NOMO-1 treated with DMSO at 0.1 percent for 48 hours (cell line): ENCODE results near the gene ACAP3.
"Not testable (repeated sequence)": the region's sequence is repeated elsewhere in the genome, so short reads cannot be mapped to it uniquely, and the experiment has no call there.

Source experiments
- DNase-seq: peaks from one replicate; lab custom pipeline; 2025; ENCODE audit not compliant: unreplicated experiment; lab: John Stamatoyannopoulos, UW

Gene ACAP3

DNA sequence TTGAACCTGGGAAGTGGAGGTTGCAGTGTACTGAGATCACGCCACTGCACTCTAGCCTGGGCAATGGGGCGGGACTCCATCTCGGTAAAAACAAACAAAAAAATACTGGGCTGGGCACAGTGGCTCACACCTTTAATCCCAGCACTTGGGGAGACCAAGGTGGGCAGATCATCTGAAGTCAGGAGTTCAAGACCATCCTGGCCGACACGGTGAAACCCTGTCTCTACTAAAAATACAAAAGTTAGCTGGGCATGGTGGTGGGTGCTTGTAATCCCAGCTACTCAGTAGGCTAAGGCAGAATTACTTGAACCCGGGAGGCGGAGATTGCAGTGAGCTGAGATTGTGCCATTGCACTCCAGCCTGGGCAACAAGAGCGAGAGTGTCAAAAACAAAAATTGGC lies 8.5 kb upstream of the ACAP3 start:
- DNase-seq, result not testable (repeated sequence)

DNA sequence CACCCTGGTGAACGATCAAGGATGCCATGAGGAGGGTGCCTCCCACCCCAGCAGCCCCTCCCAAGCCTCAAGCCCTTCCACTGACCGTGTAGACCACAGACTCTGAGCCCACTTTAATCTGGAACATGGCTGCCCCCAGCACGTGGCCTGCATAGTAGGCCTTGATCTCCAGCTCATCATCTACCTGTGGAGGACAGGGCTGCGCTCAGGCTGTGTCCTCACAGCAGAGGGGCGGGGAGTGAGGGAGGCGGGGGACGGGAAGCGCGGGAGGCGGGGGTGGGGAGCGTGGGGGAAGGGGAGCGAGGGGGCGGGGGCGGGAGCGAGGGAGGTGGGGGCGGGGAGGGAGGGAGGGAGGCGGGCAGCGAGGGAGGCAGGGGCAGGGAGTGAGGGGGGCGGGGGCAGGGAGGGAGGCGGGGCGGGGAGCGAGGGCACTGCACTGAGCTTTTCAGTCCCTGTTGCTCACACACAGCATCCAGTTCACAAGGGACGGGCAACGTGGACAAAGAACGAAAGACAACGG lies 7.8 kb upstream of the ACAP3 start:
- DNase-seq, result no peak

DNA sequence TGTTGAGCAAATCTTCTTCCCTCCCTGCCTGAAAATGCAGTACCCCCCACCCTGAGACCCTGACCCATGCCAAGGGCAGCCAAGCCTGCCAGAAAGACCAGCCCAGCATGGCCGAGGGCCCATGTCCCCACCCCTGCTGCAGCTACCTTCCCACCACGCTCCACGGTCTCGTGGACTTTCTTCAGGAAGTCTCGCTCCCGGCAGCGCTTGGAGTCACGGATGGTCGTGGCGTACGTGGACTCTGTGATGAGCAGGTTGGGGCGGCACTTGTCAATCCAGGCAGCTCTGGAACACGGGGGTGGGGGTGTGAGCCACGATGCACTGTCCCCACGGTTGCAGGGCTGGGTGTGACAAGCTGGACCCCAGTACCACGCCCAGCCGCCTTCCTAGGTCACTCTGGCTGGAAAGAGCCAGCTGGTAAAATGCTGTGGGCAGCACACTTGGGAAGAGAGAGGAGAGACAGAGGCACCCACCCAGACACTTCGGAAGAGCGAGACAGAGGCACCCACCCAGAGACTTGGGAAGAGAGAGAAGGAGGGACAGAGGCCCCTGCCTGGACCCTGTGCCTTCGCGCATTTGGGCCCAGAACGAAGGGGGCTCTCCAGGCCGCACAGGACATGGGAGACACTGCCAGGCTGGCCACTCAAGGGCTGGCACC lies 7.1 kb upstream of the ACAP3 start:
- DNase-seq, result no peak

DNA sequence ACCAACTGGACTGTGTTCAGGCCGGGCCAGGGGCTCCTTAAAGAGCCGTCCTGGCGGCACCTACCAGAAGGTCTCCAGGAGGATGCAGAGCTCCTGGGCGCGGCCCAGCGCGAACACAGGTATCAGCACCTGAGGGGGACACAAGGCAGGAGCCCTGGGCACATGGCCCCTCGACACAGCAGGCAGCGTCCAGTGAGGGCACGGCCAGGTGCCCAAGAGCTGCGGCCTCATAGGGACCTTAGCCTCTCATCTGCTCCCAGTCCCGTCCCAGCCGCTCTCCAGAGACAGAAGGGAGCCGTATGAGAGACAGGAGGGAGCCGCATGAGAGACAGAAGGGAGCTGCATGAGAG lies 6.5 kb upstream of the ACAP3 start:
- no peak for DNase-seq

DNA sequence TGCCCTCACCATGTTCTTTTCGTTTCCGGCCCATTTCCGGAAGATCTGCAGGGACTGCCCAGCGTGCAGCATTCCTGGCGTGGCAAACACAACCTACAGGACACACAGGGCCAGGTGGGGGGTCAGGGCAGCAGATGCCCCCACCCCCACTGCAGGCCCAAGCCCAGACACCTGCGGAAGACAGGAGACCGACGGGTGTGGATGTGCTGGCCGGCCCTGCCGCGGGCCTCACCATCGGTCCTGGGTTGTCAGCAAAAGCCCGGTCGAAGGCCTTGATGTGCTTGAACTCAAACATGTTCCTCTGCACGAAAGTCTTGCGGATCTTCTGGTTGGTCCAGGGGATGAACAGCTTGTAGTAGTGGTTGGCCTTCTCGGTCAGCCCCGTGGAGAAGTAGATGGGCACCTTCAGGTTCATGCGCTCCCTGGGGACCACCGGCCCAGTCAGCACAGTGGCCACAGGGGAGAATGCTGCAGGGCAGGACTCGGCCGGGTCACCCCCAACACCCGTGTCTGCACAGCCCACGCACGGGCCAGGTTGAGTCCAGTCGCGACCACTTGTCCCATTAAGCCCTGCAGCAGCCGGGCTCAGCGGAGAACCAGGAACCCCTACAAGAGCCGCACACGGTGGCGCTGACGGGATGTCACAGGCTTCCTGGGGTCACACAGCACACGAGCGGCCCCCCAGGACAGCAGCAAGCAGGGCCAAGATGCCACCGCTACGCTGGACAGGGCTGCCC lies 5.9 kb upstream of the ACAP3 start:
- DNase-seq, result no peak

DNA sequence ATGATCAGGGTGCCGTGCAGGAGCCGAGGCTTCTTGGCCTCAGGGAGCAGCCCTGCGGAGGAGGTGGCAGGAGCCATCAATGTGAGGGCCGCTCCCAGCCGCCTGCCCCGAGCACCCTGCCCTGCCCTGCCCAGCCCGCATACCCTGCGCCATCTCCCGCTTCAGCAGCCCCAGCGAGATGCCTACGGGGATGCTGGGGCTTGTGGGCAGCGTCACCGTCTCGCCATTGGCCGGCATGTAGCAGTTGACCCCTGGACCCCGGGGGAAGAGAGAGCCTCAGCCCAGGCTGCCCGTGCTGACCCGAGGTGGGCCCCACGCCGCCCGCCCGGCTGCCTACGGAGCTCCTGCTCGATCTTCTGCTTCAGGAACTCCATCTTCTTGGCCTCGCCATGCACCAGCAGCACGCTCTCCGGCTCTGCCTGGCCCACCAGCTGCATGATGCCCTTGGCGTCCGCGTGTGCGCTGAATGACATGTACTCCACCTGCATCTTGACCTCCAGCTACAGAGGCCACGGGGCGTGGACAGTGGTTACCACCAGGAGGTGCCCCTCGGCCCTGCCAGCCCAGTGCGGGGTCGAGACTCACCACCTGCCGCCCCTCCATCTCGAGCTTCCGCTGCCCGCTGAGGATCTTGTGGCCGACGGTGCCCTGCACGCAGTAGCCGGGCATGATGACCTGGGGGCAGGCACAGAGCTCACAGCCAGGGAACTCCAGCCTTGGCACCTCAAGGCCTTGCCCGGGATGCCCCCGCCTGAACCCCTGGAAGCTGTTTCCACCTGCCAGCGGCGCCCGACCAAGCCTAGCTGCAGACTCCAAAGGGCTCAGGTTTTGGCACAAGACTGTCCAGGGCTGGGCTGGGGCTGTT lies 5.0 kb upstream of the ACAP3 start:
- no peak for DNase-seq

DNA sequence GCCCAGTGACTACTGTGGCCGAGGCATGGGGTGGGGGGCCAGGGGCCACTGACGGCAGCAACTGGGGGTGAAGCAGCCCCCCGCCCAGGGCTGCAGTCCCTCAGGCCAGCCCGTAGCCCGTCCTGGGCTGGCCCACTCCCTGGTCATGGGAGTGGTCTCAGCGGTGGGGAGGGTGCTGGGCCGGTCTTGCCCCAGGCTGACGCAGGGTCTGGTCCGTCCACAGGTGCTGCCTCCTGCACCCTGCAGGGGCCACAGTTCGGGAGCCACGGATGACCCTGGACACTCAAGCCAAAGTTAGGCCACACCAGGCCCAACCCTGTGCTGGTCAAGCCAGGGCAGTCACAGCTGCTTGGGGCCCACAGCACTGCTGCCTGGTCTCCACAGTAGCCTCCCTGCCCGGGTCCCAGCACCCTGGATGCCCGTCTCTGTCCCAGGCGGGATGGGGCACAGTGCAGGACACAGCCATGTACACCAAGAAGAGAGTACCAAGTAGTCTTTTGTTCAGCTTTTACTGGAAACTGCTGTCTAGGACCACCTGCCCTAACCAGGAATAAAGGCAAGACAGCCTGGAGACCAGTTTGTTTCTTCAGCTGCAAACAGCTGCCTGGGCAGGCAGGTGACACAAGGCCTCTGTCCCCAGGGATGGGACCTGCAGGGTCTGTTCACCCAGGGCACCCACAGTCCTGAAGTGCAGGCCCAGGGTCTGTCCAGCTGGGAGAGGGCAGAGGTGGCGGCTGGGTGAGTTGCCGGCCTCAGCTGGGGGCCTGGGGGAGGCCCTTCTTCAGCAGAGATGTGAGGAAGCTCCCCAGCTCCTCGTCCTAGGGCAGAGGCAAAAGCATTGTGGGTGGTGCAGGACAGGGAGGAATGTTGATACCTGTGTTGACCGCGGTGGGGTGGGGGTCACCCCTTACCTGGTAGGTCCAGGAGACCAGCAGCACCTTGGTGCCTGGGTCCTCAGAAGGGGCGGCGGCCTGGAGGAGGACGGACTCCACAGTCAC lies 3.7 kb upstream of the ACAP3 start:
- no peak for DNase-seq

DNA sequence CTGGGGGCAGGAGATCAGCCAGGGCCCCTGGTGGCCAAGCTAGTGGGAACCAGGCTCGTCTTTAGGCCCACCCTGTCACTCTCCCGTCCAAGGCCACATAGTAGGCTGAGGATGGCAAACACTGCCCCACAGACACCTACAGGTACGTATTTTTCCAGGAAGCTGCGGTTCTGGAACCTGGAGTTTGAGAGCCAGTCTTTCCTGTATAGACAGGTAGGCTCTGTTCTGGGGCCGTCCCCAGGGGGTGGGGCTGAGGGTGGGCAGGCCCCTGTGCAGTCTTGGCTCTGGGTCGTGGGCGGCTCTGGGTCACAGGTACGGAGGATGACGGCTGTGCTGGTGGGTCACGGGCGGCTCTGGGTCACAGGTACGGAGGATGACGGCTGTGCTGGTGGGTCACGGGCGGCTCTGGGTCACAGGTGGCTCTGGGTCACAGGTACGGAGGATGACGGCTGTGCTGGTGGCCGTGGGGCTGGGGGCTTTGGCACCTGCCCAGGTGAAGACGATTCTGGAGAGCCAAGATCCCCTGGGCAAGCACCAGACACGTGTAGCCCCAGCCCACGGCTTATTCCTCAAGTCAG lies 2.8 kb upstream of the ACAP3 start:
- no peak for DNase-seq

DNA sequence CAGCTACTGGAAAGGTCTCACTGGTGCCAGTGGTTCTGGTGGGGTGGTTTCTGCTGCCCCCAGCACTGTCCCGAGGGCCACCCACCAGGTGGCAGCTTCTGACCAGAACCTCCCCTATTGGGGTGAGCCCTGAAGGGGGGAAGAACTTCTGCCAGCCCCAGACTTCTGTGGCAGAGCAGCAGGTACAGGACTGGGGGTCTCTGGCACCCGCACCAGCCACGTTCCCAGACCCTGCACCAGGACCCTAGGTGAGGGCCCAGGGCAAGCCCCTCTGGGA lies 2.3 kb upstream of the ACAP3 start:
- DNase-seq, result no peak

DNA sequence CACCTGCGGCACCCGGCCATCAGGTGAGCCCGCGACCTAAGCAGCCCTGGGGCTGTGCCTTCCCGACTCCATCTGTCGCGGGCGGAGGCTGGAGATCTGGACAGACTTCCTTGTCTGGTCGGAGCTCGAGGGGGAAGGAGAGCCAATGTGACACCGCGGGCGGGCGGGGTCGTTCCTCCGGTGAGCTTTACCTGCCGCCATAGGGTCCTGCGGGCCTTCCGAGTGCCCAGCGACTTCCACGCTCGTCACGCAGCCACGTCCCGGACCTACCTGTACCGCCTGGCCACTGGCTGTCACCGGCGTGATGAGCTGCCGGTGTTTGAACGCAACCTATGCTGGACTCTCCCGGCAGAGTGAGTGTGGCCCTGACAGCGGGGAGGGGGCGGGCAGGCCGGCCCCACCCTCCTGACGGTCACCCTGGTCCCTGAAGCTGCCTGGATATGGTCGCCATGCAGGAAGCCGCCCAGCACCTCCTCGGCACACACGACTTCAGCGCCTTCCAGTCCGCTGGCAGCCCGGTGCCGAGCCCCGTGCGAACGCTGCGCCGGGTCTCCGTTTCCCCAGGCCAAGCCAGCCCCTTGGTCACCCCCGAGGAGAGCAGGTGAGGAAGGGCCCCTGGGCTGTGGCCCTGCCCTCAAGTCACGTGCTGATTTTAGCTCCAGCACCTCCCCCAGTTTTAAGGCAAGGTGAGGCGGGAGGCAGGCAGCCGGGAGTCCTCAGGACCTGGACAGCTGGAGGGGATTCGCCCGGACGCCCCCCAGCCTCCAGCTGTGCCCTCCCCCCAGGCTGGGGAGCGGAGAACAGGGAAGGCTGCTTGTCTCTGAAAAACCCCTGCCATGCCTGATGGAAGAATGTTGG lies 1.8 kb upstream of the ACAP3 start:
- peak; percentile 12 for DNase-seq

DNA sequence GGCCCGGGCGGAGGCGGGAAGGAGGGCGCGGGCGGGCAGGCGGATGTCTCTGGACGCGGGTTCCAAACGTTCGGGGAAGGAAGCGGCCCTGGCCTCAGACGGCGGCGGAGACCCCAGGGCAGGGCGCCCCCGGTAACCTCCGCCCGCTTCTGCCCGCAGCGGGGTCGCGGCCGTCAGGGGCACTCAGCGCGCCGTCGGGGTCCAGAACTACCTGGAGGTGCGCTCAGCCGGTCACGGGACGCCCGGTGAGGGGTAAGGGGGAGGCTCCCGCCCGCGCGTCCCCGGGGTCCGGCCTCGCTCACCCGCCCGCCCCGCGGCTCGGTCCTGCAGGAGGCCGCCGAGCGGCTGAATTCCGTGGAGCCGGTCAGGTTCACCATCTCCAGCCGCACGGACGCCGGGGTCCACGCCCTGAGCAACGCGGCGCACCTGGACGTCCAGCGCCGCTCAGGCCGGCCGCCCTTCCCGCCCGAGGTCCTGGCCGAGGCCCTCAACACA lies 1.1 kb upstream of the ACAP3 start:
- DNase-seq, result no peak

DNA sequence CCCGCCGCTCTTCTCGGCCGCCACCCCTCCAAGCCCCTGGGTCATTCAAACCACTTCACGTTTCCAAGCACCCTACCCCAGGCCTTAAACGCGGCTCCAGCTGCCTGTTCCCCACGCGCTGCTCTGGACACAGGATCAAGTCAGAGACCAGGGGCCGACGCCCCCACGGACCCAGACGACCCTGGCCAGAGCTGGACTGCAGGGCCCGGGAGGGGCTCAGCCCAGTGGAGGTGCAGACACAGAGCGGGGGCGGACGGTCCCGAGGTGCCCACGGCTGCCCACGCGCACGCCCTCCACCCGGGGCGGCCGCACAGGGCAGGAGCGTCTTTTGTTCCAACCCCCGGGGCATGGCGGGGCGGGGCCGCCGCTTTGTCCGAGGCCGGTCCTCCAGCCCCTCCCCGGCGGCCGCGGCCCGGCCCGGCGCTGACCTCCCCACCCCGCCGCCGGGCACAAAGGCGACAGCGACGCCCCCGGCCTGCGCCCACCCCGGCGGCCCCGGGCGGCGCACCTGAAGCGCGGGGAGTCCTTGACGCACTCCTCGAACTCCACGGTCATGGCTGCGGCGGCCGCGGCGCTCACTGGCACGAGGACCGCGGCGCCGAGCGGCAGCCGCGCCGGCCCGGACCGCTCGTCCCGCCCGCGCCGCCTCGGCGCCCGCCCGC lies 338 bp downstream of the ACAP3 start:
- DNase-seq, result no peak

DNA sequence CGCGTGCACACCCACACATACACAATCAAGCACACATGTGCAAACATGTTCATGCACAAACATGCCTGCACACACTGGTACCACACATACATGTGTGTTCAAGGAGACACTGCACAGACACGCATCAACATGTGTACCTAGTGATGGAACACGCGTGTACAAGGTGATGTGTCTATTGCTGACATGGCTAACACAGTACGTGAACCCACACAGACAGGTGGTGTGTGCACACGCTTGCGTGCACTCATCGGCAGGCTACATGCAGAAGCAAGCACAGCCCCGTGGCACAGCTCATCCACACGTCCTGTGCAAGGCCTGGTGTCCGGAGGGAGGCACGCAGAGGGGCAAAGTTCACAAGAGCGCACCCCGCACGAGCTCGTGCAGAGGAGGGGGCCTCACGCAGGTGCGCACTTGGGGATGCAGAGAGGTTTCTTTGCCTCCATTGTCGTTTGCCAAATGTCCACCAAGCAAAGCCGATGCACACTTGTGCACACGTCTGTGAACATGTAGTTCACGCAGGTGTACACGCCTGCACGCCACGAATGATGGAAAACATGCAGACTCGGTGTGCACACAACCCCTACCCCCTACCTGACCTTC lies 969 bp downstream of the ACAP3 start:
- no peak for DNase-seq

DNA sequence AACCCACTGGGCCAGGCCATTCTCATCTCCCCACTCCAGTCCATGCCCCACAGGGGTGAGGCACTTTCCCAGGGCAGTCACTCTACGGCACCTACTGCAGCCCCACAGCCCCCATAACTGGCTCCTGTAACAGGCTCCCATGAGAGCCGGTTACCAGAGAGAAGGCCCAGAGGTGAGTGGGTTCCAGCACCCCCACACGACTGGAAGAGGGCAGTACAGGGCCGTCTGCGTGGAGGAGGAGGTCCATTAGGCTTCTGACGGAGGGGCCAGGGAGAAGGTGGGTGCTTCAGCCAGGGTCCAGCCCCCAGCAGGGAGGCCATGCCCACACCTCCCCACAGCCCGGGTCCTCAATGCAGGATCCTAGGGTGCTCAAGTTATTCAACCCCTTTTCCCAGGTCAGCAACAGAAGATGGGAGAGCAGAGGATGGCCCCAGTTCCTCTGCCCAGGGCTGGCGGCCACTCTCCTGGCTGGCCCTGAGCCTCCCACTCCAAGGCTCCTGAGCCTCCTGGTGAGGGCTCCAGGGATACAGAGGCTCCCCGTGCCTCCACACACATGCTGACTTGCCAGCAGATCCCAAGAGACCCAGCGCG lies 1.6 kb downstream of the ACAP3 start:
- no peak for DNase-seq

DNA sequence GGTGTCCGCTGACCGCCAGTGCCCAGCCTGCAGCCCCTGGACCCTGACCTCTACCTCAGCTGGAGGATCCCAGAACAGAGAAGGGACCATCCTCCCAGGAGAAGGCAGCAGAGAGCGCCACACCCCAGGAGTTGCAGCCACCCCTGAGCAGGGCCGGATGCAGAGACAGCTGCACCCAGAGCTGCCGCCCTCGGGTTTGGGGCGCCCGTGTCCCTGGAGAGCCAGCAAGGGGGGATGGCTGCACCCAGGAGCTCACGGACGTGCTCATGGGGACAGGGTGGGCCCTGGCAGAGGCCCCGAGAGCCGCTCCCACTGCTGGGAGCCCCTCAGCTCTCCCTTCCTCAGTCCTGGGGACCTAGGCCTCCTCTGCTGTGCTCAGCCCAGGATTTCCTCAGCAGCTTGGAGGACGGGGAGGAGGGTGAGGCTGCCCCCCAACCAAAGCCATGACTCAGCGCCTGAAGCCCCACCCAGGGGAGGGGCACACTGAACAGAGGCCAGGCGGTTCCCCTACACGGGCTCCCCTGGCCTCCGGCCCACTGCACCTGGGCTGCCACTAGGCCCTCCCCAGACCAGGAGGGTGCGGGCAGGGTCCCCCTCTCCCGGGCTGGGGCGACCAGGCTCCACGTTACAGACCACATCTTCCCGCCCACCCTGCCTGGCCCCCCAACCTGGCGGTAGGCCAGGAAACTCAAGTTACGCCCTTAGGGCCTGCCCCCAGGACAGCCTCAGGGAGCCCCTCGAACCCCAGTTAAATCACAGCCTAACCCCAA lies 2.2 kb downstream of the ACAP3 start:
- peak; percentile 69 for DNase-seq

DNA sequence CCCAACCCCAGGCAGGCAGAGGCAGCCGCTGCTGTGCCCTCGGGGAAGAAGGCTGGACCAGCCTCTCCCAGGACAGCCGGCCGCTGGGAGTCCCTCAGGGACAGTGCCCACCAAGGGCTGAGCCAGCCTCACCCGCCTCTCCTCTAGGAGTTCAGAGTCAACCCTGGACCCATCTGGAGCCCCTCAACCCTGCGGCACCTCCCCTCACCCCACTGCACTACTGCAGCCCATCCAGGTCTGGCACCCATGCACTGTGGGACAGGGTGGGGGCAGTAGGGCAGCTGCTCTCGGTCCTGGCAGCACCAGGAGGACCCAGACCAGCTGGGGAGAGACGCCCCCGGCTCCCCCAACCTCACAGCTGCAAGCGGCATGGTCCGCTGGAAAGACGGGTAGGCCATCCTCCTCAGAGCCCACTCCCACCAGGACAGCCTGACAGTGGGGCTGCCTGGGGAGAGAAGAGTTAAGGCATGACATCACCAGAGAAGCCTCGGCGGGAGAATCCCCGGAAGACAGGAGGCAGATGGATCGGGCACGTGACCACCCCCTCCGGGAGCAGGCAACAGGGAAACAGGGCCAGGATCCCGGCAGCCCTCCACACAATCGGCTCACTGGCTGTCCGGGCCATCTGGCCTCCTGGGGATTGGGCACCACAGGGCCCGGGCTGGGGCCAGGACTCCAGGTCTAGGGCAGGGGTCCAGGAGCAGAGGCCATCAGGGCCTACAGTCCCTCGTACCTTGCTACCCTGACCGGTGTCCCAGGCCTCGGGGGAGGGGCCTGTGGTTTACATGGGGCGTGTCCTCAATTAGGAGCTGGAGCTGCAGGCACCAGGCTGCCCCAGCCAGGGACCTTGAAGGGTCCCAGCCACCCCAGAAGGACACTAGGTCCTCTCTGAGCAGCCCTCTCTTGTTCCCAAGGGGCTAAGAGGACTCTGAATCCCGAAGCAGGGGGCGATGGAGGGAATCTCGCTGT lies 3.1 kb downstream of the ACAP3 start:
- no peak for DNase-seq
